H9 (cell line): ENCODE data around the gene TMCC1. TPM values are rescaled to one million over a fixed set of nuclear protein-coding genes. Genes with fewer than 3 reads are reported as not detected.

Source experiments
- DNase-seq: peaks from one replicate; pipeline ENCODE4 v3.0.0-alpha.2; 2017
- H2AFZ ChIP-seq: one replicate; pipeline ENCODE4 v1.6.1; 2013; ENCODE audit warnings: mild to moderate bottlenecking, low read length, control low read depth, moderate library complexity
- H2AK5ac ChIP-seq: 2 replicates; pipeline ENCODE4 v1.6.1; 2013; ENCODE audit warnings: low read length, control low read depth, mixed read lengths; ENCODE audit not compliant: insufficient read length
- H2BK120ac ChIP-seq: one replicate; pipeline ENCODE4 v1.6.1; 2013; ENCODE audit warnings: low read depth, mild to moderate bottlenecking, low read length, control low read depth, inconsistent platforms; ENCODE audit not compliant: poor library complexity, severe bottlenecking
- H2BK12ac ChIP-seq: 2 replicates; pipeline ENCODE4 v1.6.1; 2013; ENCODE audit warnings: low read length, control low read depth, mixed read lengths, low read depth; ENCODE audit not compliant: insufficient read length
- H2BK15ac ChIP-seq: 2 replicates; pipeline ENCODE4 v1.6.1; 2013; ENCODE audit warnings: low read depth, low read length, control low read depth
- H2BK20ac ChIP-seq: one replicate; pipeline ENCODE4 v1.6.1; 2013; ENCODE audit warnings: low read depth, mild to moderate bottlenecking, low read length, control low read depth, inconsistent platforms; ENCODE audit not compliant: poor library complexity, severe bottlenecking
- H2BK5ac ChIP-seq: 2 replicates; pipeline ENCODE4 v1.6.1; 2013; ENCODE audit warnings: low read length, control low read depth, mixed read lengths; ENCODE audit not compliant: insufficient read length
- H3K14ac ChIP-seq: 2 replicates; pipeline ENCODE4 v1.6.1; 2013; ENCODE audit warnings: low read length, control low read depth; ENCODE audit not compliant: insufficient read depth
- H3K18ac ChIP-seq: 2 replicates; pipeline ENCODE4 v1.6.1; 2013; ENCODE audit warnings: low read depth, mild to moderate bottlenecking, mixed read lengths, low read length, control low read depth; ENCODE audit not compliant: insufficient read length
- H3K23ac ChIP-seq: 2 replicates; pipeline ENCODE4 v1.6.1; 2013; ENCODE audit warnings: low read length, control low read depth, mixed read lengths, low read depth; ENCODE audit not compliant: insufficient read length
- H3K23me2 ChIP-seq: 2 replicates; pipeline ENCODE4 v1.6.1; 2013; ENCODE audit warnings: low read depth, mild to moderate bottlenecking, mixed read lengths, low read length, control low read depth; ENCODE audit not compliant: insufficient read length, poor library complexity, severe bottlenecking
- H3K27ac ChIP-seq: 2 replicates; pipeline ENCODE4 v1.5.1; 2013; ENCODE audit warnings: low read length, control low read depth, mixed read lengths, low read depth; ENCODE audit not compliant: insufficient read length
- H3K27me3 ChIP-seq: 2 replicates; pipeline ENCODE4 v1.6.1; 2013; ENCODE audit warnings: low read length, control low read depth, inconsistent platforms; ENCODE audit not compliant: insufficient read depth
- H3K4ac ChIP-seq: 2 replicates; pipeline ENCODE4 v1.6.1; 2013; ENCODE audit warnings: low read depth, mild to moderate bottlenecking, control low read depth, inconsistent platforms, low read length, moderate library complexity
- H3K4me1 ChIP-seq: 2 replicates; pipeline ENCODE4 v1.6.1; 2013; ENCODE audit warnings: low read length, control low read depth, inconsistent platforms; ENCODE audit not compliant: insufficient read depth
- H3K4me2 ChIP-seq: 2 replicates; pipeline ENCODE4 v1.6.1; 2013; ENCODE audit warnings: low read length, control low read depth, mixed read lengths; ENCODE audit not compliant: insufficient read length, insufficient read depth
- H3K56ac ChIP-seq: 2 replicates; pipeline ENCODE4 v1.6.1; 2013; ENCODE audit warnings: low read depth, mild to moderate bottlenecking, mixed read lengths, low read length, control low read depth; ENCODE audit not compliant: insufficient read length
- H3K79me1 ChIP-seq: 2 replicates; pipeline ENCODE4 v1.6.1; 2013; ENCODE audit warnings: low read depth, mild to moderate bottlenecking, moderate library complexity, low read length, control low read depth, inconsistent platforms; ENCODE audit not compliant: insufficient read depth, poor library complexity, severe bottlenecking
- H3K79me2 ChIP-seq: 2 replicates; pipeline ENCODE4 v1.6.1; 2013; ENCODE audit warnings: low read length, control low read depth, inconsistent platforms; ENCODE audit not compliant: insufficient read depth
- H3K9ac ChIP-seq: 2 replicates; pipeline ENCODE4 v1.6.1; 2013; ENCODE audit warnings: low read length, control low read depth, mixed read lengths; ENCODE audit not compliant: insufficient read length; ENCODE audit errors: extremely low read depth
- H3K9me3 ChIP-seq: one replicate; pipeline ENCODE4 v1.6.1; 2013; ENCODE audit warnings: low read depth, low read length, inconsistent platforms; ENCODE audit not compliant: control insufficient read depth
- H3T11ph ChIP-seq: one replicate; pipeline ENCODE4 v1.6.1; 2013; ENCODE audit warnings: mild to moderate bottlenecking, low read length, control low read depth, inconsistent platforms
- H4K20me1 ChIP-seq: one replicate; pipeline ENCODE4 v1.6.1; 2013; ENCODE audit not compliant: control insufficient read depth, insufficient read length, insufficient read depth
- H4K5ac ChIP-seq: 2 replicates; pipeline ENCODE4 v1.6.1; 2013; ENCODE audit warnings: low read depth, mild to moderate bottlenecking, mixed read lengths, low read length, control low read depth; ENCODE audit not compliant: insufficient read length
- H4K8ac ChIP-seq: replicated peaks from 2 replicates; pipeline ENCODE4 v1.6.1; 2013; ENCODE audit warnings: low read length, control low read depth, mixed read lengths, low read depth; ENCODE audit not compliant: insufficient read length
- H4K91ac ChIP-seq: 2 replicates; pipeline ENCODE4 v1.6.1; 2013; ENCODE audit warnings: low read depth, mild to moderate bottlenecking, moderate library complexity, mixed read lengths, low read length, control low read depth; ENCODE audit not compliant: insufficient read length
- H3K27ac Mint-ChIP-seq, 3 experiments: 2 replicates in 2 of 3; 3 replicates in 1 of 3; pipeline ENCODE4 v1.8.0; 2020 to 2021; ENCODE audit warnings: mixed read lengths in 3 of 3, mild to moderate bottlenecking in 1 of 3, moderate library complexity in 1 of 3
- H3K27me3 Mint-ChIP-seq: 2 replicates; pipeline ENCODE4 v1.8.0; 2021; ENCODE audit warnings: low read depth, mild to moderate bottlenecking, moderate library complexity, mixed read lengths
- H3K36me3 Mint-ChIP-seq, 3 experiments: 2 replicates in 2 of 3; 3 replicates in 1 of 3; pipeline ENCODE4 v1.8.0; 2020 to 2021; ENCODE audit warnings: low read depth in 3 of 3, mixed read lengths in 3 of 3; ENCODE audit not compliant: insufficient read depth in 1 of 3
- H3K4me1 Mint-ChIP-seq, 2 experiments: 2 replicates each; pipeline ENCODE4 v1.8.0; 2020; ENCODE audit warnings: mixed read lengths in 2 of 2
- H3K4me3 Mint-ChIP-seq, 2 experiments: 2 replicates in 1 of 2; 3 replicates in 1 of 2; pipeline ENCODE4 v1.8.0; 2020 to 2021; ENCODE audit warnings: mild to moderate bottlenecking in 2 of 2, mixed read lengths in 2 of 2, moderate library complexity in 1 of 2
- H3K9me3 Mint-ChIP-seq, 2 experiments: 2 replicates in 1 of 2; 3 replicates in 1 of 2; pipeline ENCODE4 v1.8.0; 2020; ENCODE audit warnings: mild to moderate bottlenecking in 2 of 2, mixed read lengths in 2 of 2, moderate library complexity in 1 of 2
- WGBS: extraction: QIAGEN DNeasy Blood & Tissue Kit; methylation state at CpG from one replicate; pipeline ENCODE4 v1.1.7; 2013; ENCODE audit warnings: missing lambda C conversion rate, low lambda C conversion rate, mixed read lengths; ENCODE audit not compliant: insufficient read length; ENCODE audit errors: extremely low coverage; 5-methylcytosine and 5-hydroxymethylcytosine counted together
- total RNA-seq: library from RNA; stranded (reverse); gene quantifications from 2 replicates; pipeline ENCODE4 v1.2.1, GENCODE V29; 2021
- TF ChIP-seq, protein P1 (sequence below): fragments of 200-600 bp; sonication (generic); conservative IDR thresholded peaks from 3 replicates; pipeline ENCODE4 v1.8.0; 2021; ENCODE audit warnings: antibody characterized with exemption, mild to moderate bottlenecking

Gene TMCC1
- total RNA-seq, 1 experiment from 2014 or later: 24.4 TPM

DNA sequence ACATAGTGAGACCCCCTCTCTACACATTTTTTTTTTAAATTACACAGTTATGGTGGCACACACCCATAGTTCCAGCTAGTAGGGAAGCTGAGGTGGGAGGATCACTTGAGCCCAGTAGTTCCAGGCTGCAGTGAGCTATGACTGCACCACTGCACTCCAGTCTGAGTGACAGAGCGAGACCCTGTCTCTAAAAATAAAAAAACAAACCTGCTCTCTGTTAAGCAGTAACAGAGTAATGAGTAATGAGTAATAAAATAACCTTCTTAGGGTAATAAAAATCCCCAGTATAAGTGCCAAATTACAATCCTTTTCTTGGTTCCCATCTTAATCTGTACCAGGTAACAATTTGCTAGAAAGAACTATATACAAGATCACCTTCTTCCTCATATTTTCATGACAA, 221.1 kb downstream of the TMCC1 start:
- no peak overlapping the region for H2AK5ac ChIP-seq
- DNase-seq: no peak
- H2BK15ac ChIP-seq: no peak overlapping the region
- Mint-ChIP-seq H3K4me3 (no peak overlapping the region), H3K36me3 (peaks cover 10 to 27% (median 27%) of the 10 kb centered on the region in 3 experiments; a peak in 6 of 7 replicates), H3K9me3 (no peaks in the 10 kb centered on the region), H3K27ac (no peak overlapping the region; a peak in 1 of 7 replicates), H3K27me3 (no peaks in the 10 kb centered on the region), H3K4me1 (peaks cover 9 to 20% of the 10 kb centered on the region in 2 experiments)
- no peaks in the 10 kb centered on the region for H3K79me1 ChIP-seq
- H3K4me1 ChIP-seq: no peaks in the 10 kb centered on the region
- H2BK20ac ChIP-seq: no peak overlapping the region
- no peak overlapping the region for H4K5ac ChIP-seq
- no peak overlapping the region for H2BK5ac ChIP-seq
- H3K9ac ChIP-seq: no peak overlapping the region
- H3K4me2 ChIP-seq: no peak overlapping the region
- no peak overlapping the region for H4K91ac ChIP-seq
- H2AFZ ChIP-seq: no peak overlapping the region
- H4K8ac ChIP-seq: no peak overlapping the region
- no peaks in the 10 kb centered on the region for H3K27me3 ChIP-seq
- TF ChIP-seq, protein P1, sequence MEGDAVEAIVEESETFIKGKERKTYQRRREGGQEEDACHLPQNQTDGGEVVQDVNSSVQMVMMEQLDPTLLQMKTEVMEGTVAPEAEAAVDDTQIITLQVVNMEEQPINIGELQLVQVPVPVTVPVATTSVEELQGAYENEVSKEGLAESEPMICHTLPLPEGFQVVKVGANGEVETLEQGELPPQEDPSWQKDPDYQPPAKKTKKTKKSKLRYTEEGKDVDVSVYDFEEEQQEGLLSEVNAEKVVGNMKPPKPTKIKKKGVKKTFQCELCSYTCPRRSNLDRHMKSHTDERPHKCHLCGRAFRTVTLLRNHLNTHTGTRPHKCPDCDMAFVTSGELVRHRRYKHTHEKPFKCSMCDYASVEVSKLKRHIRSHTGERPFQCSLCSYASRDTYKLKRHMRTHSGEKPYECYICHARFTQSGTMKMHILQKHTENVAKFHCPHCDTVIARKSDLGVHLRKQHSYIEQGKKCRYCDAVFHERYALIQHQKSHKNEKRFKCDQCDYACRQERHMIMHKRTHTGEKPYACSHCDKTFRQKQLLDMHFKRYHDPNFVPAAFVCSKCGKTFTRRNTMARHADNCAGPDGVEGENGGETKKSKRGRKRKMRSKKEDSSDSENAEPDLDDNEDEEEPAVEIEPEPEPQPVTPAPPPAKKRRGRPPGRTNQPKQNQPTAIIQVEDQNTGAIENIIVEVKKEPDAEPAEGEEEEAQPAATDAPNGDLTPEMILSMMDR: no peak
- H3K14ac ChIP-seq: no peak overlapping the region
- H2BK120ac ChIP-seq: no peak overlapping the region
- WGBS: no CpG with 5 or more reads among the region's 1 CpG
- H3K56ac ChIP-seq: no peak overlapping the region
- no peaks in the 10 kb centered on the region for H3K23me2 ChIP-seq
- no peaks in the 10 kb centered on the region for H3K9me3 ChIP-seq
- no peaks in the 10 kb centered on the region for H3K79me2 ChIP-seq
- H4K20me1 ChIP-seq: no peaks in the 10 kb centered on the region
- no peak overlapping the region for H3K18ac ChIP-seq
- no peak overlapping the region for H2BK12ac ChIP-seq
- no peak overlapping the region for H3K4ac ChIP-seq
- H3K27ac ChIP-seq: no peak overlapping the region
- H3K23ac ChIP-seq: no peak overlapping the region
- no peak overlapping the region for H3T11ph ChIP-seq
